Breast epithelium (tissue), 3 donors: ENCODE measurements around the gene ZNF423.

Experiments used
- POLR2A ChIP-seq: fragments of 450-650 bp; IDR thresholded peaks from one replicate; pipeline ENCODE4 v1.6.1; 2016; ENCODE audit warnings: antibody characterized with exemption, mild to moderate bottlenecking, moderate library complexity
- POLR2AphosphoS5 ChIP-seq, 3 donors: sonication (generic); formaldehyde crosslinking; IDR thresholded peaks; one replicate each; pipeline ENCODE4 v1.6.1; 2017; ENCODE audit warnings: antibody characterized with exemption in 3 of 3
- TF ChIP-seq, protein P1 (sequence below), 3 donors: fragments of 450-650 bp; IDR thresholded peaks; one replicate each; pipeline ENCODE4 v1.5.1; 2016 to 2017; ENCODE audit warnings: antibody characterized with exemption in 3 of 3, mild to moderate bottlenecking in 3 of 3, moderate library complexity in 3 of 3

DNA sequence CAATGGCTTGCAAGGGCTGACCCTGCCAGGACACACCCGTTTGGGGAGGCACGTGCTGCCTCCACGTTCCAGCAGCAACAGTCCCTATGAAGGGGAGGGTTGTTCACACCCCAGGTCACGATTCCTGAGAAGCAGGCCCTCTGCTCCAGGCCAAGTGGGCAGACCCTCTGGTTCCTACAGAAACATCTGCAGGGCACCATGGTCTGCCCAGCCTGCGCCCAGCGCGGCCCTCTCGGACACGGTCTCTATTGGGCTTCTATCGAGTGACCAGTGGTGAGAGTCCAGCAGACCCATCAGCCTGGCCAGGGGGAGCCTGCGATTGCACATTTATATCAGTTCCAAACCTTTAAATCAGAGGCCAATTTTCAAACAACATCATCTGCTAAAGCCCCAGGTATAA, 128.3 kb downstream of the ZNF423 start:
- TF ChIP-seq POLR2A: no peak
- TF ChIP-seq, protein P1, sequence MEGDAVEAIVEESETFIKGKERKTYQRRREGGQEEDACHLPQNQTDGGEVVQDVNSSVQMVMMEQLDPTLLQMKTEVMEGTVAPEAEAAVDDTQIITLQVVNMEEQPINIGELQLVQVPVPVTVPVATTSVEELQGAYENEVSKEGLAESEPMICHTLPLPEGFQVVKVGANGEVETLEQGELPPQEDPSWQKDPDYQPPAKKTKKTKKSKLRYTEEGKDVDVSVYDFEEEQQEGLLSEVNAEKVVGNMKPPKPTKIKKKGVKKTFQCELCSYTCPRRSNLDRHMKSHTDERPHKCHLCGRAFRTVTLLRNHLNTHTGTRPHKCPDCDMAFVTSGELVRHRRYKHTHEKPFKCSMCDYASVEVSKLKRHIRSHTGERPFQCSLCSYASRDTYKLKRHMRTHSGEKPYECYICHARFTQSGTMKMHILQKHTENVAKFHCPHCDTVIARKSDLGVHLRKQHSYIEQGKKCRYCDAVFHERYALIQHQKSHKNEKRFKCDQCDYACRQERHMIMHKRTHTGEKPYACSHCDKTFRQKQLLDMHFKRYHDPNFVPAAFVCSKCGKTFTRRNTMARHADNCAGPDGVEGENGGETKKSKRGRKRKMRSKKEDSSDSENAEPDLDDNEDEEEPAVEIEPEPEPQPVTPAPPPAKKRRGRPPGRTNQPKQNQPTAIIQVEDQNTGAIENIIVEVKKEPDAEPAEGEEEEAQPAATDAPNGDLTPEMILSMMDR (IDR thresholded peaks at IDR 0.05): no peak
- no peak for TF ChIP-seq POLR2AphosphoS5 (IDR thresholded peaks at IDR 0.05)
